22Rv1 (cell line): ENCODE results near the gene DNASE1L3.

Source experiments
- H3K27ac ChIP-seq: fragments of 450-650 bp; 2 replicates; pipeline ENCODE4 v1.5.1; 2017
- CTCF ChIP-seq: fragments of 450-650 bp; IDR thresholded peaks from 2 replicates; pipeline ENCODE4 v1.5.1; 2017; ENCODE audit warnings: mild to moderate bottlenecking
- ZFX ChIP-seq: fragments of 450-650 bp; IDR thresholded peaks from 2 replicates; pipeline ENCODE4 v1.6.1; 2017; ENCODE audit warnings: antibody characterized with exemption, borderline replicate concordance

The DNASE1L3 gene

DNA sequence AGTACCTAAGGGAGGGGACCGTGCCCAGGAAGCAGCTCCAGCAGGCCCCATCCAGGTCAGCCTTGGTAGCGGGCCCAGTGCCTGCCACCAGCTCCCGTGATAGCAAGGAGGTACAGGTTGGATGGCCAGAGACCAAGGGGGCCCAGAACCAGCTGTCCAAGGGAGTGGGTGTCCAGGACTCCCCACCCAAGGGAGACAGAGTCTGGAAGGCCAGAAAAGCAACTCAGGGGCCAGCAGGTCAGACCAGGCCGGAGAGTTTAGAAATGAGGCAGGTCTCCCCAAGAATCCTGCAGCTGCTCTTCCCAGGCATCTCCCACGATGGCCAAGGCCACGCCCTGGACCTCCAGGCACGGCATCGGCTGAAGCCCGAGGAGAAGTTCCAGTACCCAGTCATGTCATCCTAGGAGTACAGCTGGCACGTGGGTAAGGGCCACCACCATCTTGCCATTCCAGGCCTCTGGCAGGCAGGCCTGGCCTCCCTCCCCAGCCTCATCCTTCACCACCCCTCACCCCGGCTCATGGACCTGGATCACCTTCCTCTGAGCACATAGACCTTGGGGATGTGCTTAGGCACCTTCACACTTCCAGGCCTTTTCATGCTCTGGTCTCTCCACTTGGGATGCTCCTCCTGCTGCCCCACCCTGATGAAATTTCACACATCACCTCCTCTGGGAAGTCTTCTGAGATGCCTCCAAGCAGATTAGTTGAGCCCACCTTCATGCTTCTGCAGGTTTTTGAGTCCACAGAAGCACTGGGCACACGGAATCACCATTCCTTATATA lies 30.5 kb downstream of the DNASE1L3 start:
- H3K27ac ChIP-seq, result no peak overlapping the region
- TF ChIP-seq ZFX, result no peak
- no peak for TF ChIP-seq CTCF

- H3K27ac ChIP-seq, result no peak overlapping the region
- TF ChIP-seq CTCF (no peak), ZFX (no peak)
Measured at GRCh38 chr3:58179235-58180098, 31.3 kb downstream of the DNASE1L3 start.

DNA sequence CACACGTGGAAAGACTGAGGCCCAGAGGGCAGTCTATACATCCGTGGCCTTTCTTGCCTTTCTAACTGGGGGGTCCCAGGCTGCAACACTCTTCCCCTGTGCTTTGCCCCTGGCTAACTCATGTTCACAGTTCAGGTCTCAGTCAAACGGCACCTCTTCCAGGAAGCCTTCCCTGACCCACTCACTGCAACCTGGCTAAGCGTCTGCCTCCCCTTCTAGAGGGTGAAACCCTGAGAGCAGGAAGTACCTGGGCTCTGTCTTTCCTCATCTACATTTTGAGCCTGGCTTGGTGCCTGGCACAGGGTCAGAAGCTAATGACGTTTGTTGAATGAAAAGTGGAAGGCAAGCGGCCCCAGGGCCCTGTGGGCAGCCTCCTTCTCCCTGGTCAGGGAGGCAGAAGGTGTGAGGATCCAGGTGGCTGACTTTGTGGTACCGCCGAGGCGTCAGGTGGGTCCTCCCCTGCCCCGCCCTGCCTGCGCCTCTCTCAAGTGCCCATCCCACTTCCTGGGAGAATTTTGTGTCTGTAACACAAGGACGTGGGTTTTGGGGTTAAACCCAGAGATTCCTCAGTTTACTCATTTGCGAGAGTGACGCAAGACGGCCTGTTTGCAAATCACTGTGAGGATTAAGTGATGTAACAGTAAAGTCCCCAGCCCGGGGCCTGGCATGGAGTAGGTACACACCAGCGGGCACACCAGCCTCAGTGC lies 32.1 kb downstream of the DNASE1L3 start:
- H3K27ac ChIP-seq, result no peak overlapping the region

DNA sequence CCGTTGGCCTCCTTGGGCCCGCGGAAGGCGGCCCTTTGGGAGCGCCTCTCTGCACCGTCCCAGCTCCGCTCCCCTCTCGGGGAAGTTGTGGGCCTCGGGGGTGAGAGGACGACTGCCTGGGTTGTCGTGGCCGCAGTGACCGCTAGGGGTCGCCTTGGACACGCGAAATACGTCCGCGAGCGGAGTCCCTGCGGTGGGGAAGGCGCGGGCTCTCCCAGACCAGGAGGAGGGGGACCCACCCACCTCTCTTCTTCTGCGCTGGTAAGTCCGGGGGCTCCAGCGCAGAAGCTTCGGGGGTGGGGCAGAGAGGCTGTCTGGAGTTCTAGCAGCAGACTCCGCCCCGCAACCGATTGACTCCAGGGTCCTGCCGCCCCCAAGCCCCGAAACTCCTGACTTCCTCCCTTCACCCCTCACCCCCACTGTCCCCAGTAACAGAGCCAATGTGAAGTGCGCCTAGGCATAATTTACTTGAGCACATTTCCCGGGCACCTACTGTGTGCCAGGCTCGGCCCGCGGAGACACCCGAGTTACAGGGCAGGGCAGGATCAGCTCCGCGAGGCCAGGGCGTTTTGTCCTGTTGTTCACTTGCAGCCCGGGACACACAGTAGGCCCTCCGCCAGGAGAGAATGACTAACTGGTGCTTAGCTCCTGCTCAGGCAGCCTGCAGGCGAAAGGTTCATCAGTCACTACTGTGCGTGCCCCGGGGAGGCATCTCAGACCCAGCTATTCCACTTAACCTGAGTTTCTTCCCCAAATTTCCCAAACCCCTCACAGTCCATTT lies 32.8 kb downstream of the DNASE1L3 start:
- TF ChIP-seq CTCF, result peak; percentile 95
- no peak for TF ChIP-seq ZFX
- H3K27ac ChIP-seq, result no peak overlapping the region

More for the DNA sequence above, 32.1 kb downstream of the DNASE1L3 start:
- no peak for TF ChIP-seq ZFX
- TF ChIP-seq CTCF, result no peak

DNA sequence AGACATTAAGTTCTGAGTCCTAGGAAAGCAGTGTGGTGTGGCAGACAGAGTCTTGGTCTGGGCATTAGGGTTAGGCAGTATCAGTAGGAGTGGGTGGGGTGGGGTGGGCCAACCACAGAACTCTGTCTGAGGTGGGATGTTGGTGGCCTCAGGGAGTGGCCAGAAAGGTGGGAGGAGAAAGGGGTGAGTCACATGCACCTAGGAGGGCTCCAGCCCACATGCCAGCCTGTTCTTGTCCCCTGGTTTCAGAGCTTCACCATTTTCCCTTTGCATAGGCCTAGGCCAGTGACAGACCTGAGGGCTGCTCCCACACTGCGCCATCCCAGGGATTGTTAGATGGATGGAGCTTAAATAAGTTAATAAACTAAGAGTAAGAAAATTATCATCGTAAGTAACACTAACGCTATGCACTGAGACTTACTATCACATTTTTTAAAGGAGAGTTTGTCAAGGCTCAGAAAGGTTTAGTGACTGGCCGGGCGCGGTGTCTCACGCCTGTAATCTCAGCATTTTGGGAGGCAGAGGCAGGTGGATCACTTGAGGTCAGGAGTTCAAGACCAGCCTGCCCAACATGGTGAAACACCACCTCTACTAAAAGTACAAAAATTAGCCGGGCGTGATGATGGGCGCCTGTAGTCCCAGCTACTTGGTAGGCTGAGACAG lies 33.8 kb downstream of the DNASE1L3 start:
- TF ChIP-seq CTCF, result no peak
- TF ChIP-seq ZFX, result no peak
- H3K27ac ChIP-seq, result no peak overlapping the region

DNA sequence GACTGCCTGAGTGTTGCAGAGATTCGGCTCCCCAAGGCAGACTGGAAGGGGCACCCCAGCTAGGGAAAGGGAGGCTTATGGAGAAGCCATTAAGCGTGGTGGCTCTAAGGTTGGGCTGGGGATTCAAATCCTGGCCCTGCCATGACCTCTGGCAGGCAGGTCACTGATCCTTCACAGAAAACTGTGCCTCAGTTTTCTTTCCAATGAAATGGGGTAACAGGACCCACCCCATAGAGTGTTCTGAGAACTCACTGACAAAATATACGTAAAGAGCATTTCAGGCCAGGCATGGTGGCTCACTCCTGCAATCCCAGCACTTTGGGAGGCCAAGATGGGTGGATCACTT lies 34.6 kb downstream of the DNASE1L3 start:
- TF ChIP-seq CTCF, result no peak
- no peak for TF ChIP-seq ZFX

More for the DNA sequence above, 34.6 kb downstream of the DNASE1L3 start:
- H3K27ac ChIP-seq, result no peak overlapping the region
